ENCODE data around the gene SDK1.

The SDK1 gene

DNA sequence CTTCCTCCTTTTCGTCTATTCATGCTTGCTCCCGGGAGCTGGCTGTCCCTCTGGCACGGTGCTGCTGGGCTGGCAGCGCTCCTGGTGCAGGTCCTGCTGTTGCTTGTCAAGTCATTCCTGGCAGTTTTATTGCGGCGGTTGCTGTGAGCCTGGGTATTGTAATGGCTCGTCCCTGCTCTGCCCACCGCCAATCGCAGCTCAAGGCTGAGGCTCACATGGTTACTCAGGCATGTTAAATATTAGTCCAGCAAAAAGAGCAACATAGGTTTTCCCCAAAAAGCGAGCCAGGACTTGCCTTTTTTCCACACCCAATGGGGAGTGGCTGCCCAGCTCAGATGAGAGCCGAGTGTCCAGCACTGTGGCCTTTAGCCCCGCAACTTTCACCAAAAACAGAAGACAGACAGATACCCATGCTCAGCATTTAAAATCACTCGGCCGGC lies 888.1 kb downstream of the SDK1 start:
- Histone ChIP-seq H3K9me3 (ENCODE audit: low read length) (no peaks in the 10 kb centered on the region), H3K9ac (ENCODE audit: low read length) (no peak overlapping the region), H3K4me1 (ENCODE audit: insufficient read depth, low read length) (peaks cover 47% of the 10 kb centered on the region), H3K36me3 (ENCODE audit: insufficient read depth, low read length) (no peaks in the 10 kb centered on the region), H3K27ac (ENCODE audit: low read depth, low read length) (peak overlapping the region; percentile 12), H3K4me3 (ENCODE audit: low read depth in 1 of 2, low read length in 2 of 2) (peak overlapping the region in 1 of 2 donors; percentile 42), H3K27me3 (ENCODE audit: control insufficient read depth in 1 of 2, insufficient read depth in 2 of 2, low read length in 2 of 2) (no peaks in the 10 kb centered on the region)

DNA sequence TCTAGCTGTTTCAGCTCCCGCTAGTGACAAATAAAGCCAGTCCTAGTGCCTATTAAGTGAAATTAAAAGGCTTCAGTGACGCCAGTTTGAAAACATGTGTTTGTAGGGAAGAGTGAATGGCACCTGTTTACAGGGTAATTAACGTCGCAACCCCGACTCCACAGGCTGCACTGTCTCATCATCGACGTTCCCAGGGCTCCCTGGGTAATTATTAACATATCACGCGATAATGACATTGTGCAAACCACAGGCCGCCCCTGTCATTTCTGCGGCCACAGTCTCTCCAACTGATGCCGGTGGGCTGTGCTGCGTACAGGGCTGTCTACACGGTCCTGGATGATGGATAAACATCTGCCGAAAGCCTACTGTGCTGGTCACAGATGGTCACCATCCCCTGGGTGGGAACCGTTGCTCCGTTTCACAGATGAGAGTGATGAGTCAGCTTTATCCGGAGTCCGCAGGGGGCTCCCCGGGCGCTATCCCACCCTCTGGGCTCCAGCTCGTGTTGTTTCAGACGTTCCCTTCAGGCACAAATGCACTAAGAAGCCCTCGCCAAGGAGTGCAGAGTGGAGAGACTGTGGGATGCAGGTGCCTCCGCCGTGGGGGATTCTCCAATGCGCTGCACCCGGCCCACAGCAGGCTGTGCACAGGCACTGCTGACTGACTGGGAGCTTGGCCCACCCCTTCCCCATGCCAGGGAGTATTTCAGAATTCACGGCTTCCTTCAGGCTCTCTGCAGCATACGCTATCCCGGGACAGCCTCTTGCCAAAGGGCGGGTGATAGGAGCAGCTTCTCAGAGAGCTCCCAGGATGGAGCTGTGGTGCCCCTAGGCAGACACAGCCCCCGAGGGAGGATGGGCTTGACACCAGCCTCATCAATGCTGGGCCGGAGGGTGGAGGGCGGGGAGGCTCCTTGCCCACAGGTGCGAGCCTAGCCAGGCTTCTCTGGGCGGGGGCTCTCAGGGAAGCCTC lies 889.2 kb downstream of the SDK1 start:
- Histone ChIP-seq H3K9me3 (ENCODE audit: low read length) (no peaks in the 10 kb centered on the region), H3K27ac (ENCODE audit: low read depth, low read length) (no peak overlapping the region)

DNA sequence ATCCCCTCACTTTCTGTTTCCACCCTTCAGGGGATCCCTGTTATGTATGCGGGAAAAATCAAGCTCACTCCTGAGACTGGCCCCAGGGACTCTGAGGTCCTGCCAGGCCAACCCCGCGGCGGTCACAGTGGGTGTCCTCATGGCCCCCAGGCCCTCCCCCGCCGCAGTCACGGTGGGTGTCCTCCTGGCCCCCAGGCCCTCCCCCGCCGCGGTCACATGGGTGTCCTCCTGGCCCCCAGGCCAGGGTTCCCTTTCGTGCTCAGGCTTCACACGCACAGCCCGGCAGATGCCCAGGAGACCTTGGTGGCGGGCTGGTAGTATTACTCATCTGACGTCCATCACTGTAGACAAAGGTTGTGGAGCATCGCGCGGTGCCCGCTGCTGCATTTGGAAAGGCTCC lies 890.0 kb downstream of the SDK1 start:
- Histone ChIP-seq H3K9ac (ENCODE audit: low read length) (no peak overlapping the region), H3K4me1 (ENCODE audit: insufficient read depth, low read length) (peaks cover 28% of the 10 kb centered on the region), H3K36me3 (ENCODE audit: insufficient read depth, low read length) (no peaks in the 10 kb centered on the region), H3K27me3 (ENCODE audit: control insufficient read depth in 1 of 2, insufficient read depth in 2 of 2, low read length in 2 of 2) (no peaks in the 10 kb centered on the region), H3K4me3 (ENCODE audit: low read depth in 1 of 2, low read length in 2 of 2) (no peak overlapping the region), H3K27ac (ENCODE audit: low read depth, low read length) (no peak overlapping the region), H3K9me3 (ENCODE audit: low read length) (no peaks in the 10 kb centered on the region)

More for the DNA sequence above, 889.2 kb downstream of the SDK1 start:
- Histone ChIP-seq H3K27me3 (ENCODE audit: control insufficient read depth in 1 of 2, insufficient read depth in 2 of 2, low read length in 2 of 2) (no peaks in the 10 kb centered on the region), H3K4me3 (ENCODE audit: low read depth in 1 of 2, low read length in 2 of 2) (no peak overlapping the region), H3K4me1 (ENCODE audit: insufficient read depth, low read length) (peaks cover 35% of the 10 kb centered on the region), H3K36me3 (ENCODE audit: insufficient read depth, low read length) (no peaks in the 10 kb centered on the region), H3K9ac (ENCODE audit: low read length) (no peak overlapping the region)

DNA sequence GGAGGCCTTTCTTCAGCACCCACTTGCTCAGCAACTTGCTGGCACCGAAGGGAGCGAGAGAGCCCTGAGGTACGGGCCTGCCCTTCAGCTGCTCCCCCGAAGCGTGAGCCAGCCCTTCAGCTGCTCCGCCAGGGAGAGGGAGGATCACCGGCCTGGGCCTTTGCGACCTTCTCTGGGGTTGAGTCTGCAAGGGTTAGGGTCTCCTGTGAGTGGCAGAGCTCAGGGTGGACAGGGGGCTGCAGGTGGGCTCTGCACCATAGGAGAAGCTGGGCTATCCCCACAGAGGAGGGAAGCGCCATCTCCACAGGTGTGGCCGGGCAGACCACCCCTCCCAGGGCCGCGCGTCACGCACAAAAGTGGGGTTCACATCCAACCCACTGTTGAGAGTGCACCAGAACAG lies 890.5 kb downstream of the SDK1 start:
- Histone ChIP-seq H3K36me3 (ENCODE audit: insufficient read depth, low read length) (no peaks in the 10 kb centered on the region), H3K4me1 (ENCODE audit: insufficient read depth, low read length) (peaks cover 23% of the 10 kb centered on the region)

DNA sequence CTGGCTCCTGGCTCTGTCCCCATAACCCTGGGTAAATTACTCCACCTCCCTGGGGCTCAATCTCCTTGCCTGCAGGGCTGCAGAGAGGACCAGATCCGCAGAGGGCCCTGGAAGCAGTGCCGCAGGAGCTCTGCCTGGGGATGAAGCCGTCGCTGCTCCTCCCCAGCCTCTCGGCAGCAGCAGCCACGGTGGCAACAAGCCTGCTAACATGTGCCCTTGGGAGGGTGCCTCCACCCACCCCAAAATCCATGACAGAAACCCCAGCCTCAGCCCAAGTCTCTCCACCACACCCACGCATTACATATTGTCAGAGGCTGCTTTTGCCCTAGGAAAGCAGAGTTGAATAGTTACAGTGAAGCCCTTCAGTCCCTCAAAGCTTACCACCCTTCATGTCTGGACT lies 894.6 kb downstream of the SDK1 start:
- H3K9me3 ChIP-seq (ENCODE audit: low read length): no peaks in the 10 kb centered on the region
- H3K9ac ChIP-seq (ENCODE audit: low read length): no peak overlapping the region
- no peaks in the 10 kb centered on the region for H3K4me1 ChIP-seq (ENCODE audit: insufficient read depth, low read length)
- no peaks in the 10 kb centered on the region for H3K36me3 ChIP-seq (ENCODE audit: insufficient read depth, low read length)
- no peaks in the 10 kb centered on the region for H3K27me3 ChIP-seq (ENCODE audit: control insufficient read depth in 1 of 2, insufficient read depth in 2 of 2, low read length in 2 of 2)
- H3K27ac ChIP-seq (ENCODE audit: low read depth, low read length): no peak overlapping the region
- no peak overlapping the region for H3K4me3 ChIP-seq (ENCODE audit: low read depth in 1 of 2, low read length in 2 of 2)

More for the DNA sequence above, 890.5 kb downstream of the SDK1 start:
- no peak overlapping the region for H3K4me3 ChIP-seq (ENCODE audit: low read depth in 1 of 2, low read length in 2 of 2)
- no peaks in the 10 kb centered on the region for H3K27me3 ChIP-seq (ENCODE audit: control insufficient read depth in 1 of 2, insufficient read depth in 2 of 2, low read length in 2 of 2)
- no peaks in the 10 kb centered on the region for H3K9me3 ChIP-seq (ENCODE audit: low read length)
- no peak overlapping the region for H3K9ac ChIP-seq (ENCODE audit: low read length)
- H3K27ac ChIP-seq (ENCODE audit: low read depth, low read length): no peak overlapping the region

DNA sequence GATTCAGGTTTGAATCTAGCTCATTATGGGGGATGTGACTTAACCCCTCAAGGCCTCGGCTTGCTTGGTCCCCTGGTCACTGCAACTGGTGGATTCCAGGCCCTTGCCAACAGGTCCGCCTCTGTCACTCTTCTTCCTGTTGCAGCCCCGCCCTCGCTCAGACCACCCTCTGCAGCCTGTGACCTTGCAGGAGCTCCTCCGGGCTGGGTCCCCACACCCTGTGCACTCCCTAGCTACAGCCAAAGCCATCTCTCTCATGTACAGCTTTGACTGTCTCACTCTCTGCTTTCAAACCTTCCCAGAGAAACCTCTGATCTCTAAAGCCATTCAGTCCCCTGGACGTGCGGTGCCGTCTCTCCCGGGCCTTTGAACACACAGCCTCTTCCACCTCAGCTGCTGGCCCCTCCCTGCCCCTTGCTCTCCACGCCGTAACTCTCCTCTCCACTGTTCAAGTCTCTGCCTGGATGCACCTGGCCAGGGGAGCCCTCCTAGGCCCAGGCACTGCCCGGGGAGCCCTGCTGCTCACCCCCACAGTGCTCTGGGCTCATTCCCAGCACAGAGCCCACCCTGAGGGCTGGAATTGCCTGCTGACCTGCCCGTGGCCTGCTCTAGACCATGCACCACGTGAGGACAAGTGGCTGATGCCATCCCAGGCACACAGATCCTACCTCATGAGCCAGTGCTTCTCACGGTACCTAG lies 895.2 kb downstream of the SDK1 start:
- Histone ChIP-seq H3K9me3 (ENCODE audit: low read length) (no peaks in the 10 kb centered on the region), H3K9ac (ENCODE audit: low read length) (no peak overlapping the region), H3K4me3 (ENCODE audit: low read depth in 1 of 2, low read length in 2 of 2) (no peak overlapping the region), H3K27me3 (ENCODE audit: control insufficient read depth in 1 of 2, insufficient read depth in 2 of 2, low read length in 2 of 2) (no peaks in the 10 kb centered on the region), H3K4me1 (ENCODE audit: insufficient read depth, low read length) (no peaks in the 10 kb centered on the region), H3K27ac (ENCODE audit: low read depth, low read length) (no peak overlapping the region), H3K36me3 (ENCODE audit: insufficient read depth, low read length) (no peaks in the 10 kb centered on the region)

DNA sequence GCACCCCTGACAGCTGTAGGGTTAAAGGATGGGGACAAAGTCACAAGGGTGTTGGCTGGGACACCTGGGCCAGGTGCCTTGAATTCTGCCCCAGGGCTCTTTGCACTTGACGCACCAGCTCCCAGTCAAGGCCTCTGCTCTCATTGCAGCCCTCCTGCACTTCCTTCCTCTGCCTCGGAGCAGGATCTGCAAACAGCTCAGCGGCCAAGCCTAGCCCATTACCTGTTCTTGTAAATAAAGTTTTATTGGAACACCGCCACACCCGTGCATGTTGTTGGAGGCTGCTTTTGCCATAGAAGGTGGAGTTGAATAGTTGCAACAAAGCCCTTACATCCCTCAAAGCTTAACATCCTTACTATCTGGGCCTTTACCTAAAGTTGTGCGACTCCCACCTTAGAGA lies 897.2 kb downstream of the SDK1 start:
- H3K9me3 ChIP-seq (ENCODE audit: low read length): no peaks in the 10 kb centered on the region
- no peak overlapping the region for H3K9ac ChIP-seq (ENCODE audit: low read length)
- H3K27me3 ChIP-seq (ENCODE audit: control insufficient read depth in 1 of 2, insufficient read depth in 2 of 2, low read length in 2 of 2): no peaks in the 10 kb centered on the region
- no peaks in the 10 kb centered on the region for H3K36me3 ChIP-seq (ENCODE audit: insufficient read depth, low read length)
- no peak overlapping the region for H3K27ac ChIP-seq (ENCODE audit: low read depth, low read length)
- H3K4me1 ChIP-seq (ENCODE audit: insufficient read depth, low read length): no peaks in the 10 kb centered on the region
- H3K4me3 ChIP-seq (ENCODE audit: low read depth in 1 of 2, low read length in 2 of 2): no peak overlapping the region

DNA sequence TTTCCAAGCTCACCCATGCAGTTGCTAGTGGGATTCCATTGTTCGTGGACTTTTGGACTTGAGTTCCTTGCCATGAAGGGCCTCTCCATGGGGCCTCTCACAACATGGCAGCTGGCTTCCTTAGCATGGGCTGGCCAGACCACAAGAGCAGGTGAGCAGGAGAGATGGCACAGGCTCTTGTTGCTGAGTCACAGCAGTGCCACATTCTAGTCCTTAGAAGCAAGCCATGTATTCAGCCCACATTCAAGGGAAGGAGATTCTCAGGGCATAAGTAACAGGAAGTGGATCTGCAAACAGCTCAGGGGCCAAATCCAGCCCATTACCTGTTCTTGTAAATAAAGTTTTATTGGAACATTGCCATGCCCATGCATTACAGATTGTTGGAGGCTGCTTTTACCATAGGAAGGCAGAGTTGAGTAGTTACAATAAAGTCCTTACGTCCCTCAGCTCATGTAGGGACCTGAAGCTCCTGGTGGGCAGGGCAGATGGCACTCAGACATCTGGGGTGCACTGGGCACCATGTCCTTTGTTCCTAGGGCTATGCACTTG lies 899.6 kb downstream of the SDK1 start:
- H3K27ac ChIP-seq (ENCODE audit: low read depth, low read length): no peak overlapping the region
- no peaks in the 10 kb centered on the region for H3K27me3 ChIP-seq (ENCODE audit: control insufficient read depth in 1 of 2, insufficient read depth in 2 of 2, low read length in 2 of 2)
- no peak overlapping the region for H3K4me3 ChIP-seq (ENCODE audit: low read depth in 1 of 2, low read length in 2 of 2)

DNA sequence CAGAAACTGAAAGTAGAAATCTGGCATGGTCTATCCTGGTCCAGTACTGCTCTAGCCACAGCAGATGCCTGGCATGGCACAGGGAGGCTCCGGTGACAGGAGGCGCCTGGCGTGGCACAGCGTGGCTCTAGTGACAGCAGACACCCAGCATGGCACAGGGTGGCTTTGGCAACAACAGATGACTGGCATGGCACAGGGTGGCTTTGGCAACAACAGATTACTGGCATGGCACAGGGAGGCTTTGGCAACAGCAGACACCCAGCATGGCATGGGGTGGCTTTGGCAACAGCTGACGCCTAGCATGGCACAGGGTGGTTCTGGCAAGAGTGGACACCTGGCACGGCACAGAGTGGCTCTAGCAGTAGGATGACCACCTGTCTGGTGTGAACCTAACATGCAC lies 900.5 kb downstream of the SDK1 start:
- H3K36me3 ChIP-seq (ENCODE audit: insufficient read depth, low read length): no peaks in the 10 kb centered on the region
- no peak overlapping the region for H3K9ac ChIP-seq (ENCODE audit: low read length)
- H3K4me3 ChIP-seq (ENCODE audit: low read depth in 1 of 2, low read length in 2 of 2): no peak overlapping the region
- H3K27ac ChIP-seq (ENCODE audit: low read depth, low read length): no peak overlapping the region
- H3K27me3 ChIP-seq (ENCODE audit: control insufficient read depth in 1 of 2, insufficient read depth in 2 of 2, low read length in 2 of 2): no peaks in the 10 kb centered on the region
- no peaks in the 10 kb centered on the region for H3K9me3 ChIP-seq (ENCODE audit: low read length)
- peaks cover 7% of the 10 kb centered on the region for H3K4me1 ChIP-seq (ENCODE audit: insufficient read depth, low read length)

More for the DNA sequence above, 899.6 kb downstream of the SDK1 start:
- Histone ChIP-seq H3K4me1 (ENCODE audit: insufficient read depth, low read length) (peaks cover 7% of the 10 kb centered on the region), H3K36me3 (ENCODE audit: insufficient read depth, low read length) (no peaks in the 10 kb centered on the region), H3K9ac (ENCODE audit: low read length) (no peak overlapping the region), H3K9me3 (ENCODE audit: low read length) (no peaks in the 10 kb centered on the region)

DNA sequence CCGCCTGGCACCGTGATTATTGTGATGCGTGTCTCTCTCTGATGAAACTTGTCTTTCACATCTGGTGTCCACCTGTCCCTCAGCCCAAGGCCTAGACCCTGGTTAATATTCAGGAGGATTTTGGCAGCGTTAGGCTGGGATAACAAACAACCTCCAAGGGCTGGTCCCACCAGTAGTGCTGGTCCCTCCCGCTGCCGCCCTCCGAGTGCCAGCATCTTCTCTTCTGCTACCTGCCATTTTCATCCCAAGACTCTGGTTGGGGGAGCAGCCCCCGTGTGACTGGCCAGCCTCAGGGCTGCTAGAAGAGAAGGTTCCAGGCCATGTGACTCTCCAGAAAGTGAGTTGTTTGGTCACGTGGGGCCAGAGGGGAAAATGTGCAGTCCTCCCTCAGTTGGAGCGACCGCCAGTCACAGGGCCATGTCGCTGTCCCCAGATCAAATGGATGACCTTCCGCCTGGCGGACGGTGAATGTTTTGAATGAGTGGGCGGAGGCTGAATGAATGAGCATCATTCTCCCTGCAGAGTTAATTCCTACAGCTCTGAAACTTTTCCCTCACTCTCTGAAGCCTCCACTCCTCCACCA lies 901.2 kb downstream of the SDK1 start:
- Histone ChIP-seq H3K4me1 (ENCODE audit: insufficient read depth, low read length) (peaks cover 7% of the 10 kb centered on the region), H3K27me3 (ENCODE audit: control insufficient read depth in 1 of 2, insufficient read depth in 2 of 2, low read length in 2 of 2) (no peaks in the 10 kb centered on the region), H3K4me3 (ENCODE audit: low read depth in 1 of 2, low read length in 2 of 2) (no peak overlapping the region), H3K36me3 (ENCODE audit: insufficient read depth, low read length) (no peaks in the 10 kb centered on the region), H3K27ac (ENCODE audit: low read depth, low read length) (no peak overlapping the region), H3K9me3 (ENCODE audit: low read length) (no peaks in the 10 kb centered on the region), H3K9ac (ENCODE audit: low read length) (no peak overlapping the region)

DNA sequence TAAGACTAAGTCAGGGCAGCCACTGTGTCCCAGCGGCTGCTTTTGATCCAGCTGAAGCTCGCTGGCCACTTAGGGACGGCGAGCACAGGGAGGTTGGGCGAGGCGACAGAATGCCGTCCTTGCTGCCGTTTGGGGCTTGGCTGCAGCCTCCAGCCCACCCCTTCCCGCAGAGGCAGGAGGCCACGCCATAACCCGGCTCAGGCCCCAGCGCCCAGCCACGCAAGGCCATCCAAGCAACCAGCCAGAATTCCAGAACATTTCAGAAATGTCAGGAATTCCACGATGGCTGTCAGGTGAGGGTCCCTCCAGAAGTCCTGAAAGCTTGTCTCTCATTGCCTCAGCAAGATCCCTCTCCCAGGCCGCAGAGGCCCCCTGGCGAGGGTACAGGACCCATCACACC lies 901.9 kb downstream of the SDK1 start:
- H3K9me3 ChIP-seq (ENCODE audit: low read length): no peaks in the 10 kb centered on the region
- H3K36me3 ChIP-seq (ENCODE audit: insufficient read depth, low read length): no peaks in the 10 kb centered on the region
- H3K27ac ChIP-seq (ENCODE audit: low read depth, low read length): no peak overlapping the region
- H3K4me1 ChIP-seq (ENCODE audit: insufficient read depth, low read length): peaks cover 7% of the 10 kb centered on the region
- no peak overlapping the region for H3K4me3 ChIP-seq (ENCODE audit: low read depth in 1 of 2, low read length in 2 of 2)
- no peaks in the 10 kb centered on the region for H3K27me3 ChIP-seq (ENCODE audit: control insufficient read depth in 1 of 2, insufficient read depth in 2 of 2, low read length in 2 of 2)
- H3K9ac ChIP-seq (ENCODE audit: low read length): no peak overlapping the region

All from muscle layer of colon (tissue), 2 donors.